Nephron progenitor cell (in vitro differentiated cells): ENCODE data around the gene WASF3.

Experiments used
- DNase-seq: peaks from one replicate; pipeline ENCODE4 v3.0.0; 2021
- H3K27ac Mint-ChIP-seq: 2 replicates; pipeline ENCODE4 v1.8.0; 2021; ENCODE audit warnings: mild to moderate bottlenecking, moderate library complexity, mixed read lengths
- H3K27me3 Mint-ChIP-seq: 2 replicates; pipeline ENCODE4 v1.8.0; 2021; ENCODE audit warnings: mild to moderate bottlenecking, low read depth, mixed read lengths; ENCODE audit not compliant: poor library complexity
- H3K36me3 Mint-ChIP-seq: 2 replicates; pipeline ENCODE4 v1.8.0; 2021; ENCODE audit warnings: low read depth, mixed read lengths
- H3K4me1 Mint-ChIP-seq: 2 replicates; pipeline ENCODE4 v1.8.0; 2021; ENCODE audit warnings: mixed read lengths
- H3K4me3 Mint-ChIP-seq: 2 replicates; pipeline ENCODE4 v1.8.0; 2021; ENCODE audit warnings: mild to moderate bottlenecking, moderate library complexity, mixed read lengths
- H3K9me3 Mint-ChIP-seq: 2 replicates; pipeline ENCODE4 v1.8.0; 2021; ENCODE audit warnings: mild to moderate bottlenecking, moderate library complexity, mixed read lengths
- CTCF ChIP-seq: fragments of 200-600 bp; sonication (generic); IDR thresholded peaks from 2 replicates; pipeline ENCODE4 v1.5.0; 2021; ENCODE audit warnings: antibody characterized with exemption

The WASF3 gene

GRCh38 chr13:26660185-26660584 is 102.7 kb downstream of the WASF3 start:
- H3K27me3 Mint-ChIP-seq: no peaks in the 10 kb centered on the region
- no peak for TF ChIP-seq CTCF
- H3K9me3 Mint-ChIP-seq: no peaks in the 10 kb centered on the region

GRCh38 chr13:26660766-26661165 is 103.3 kb downstream of the WASF3 start:
- no peak overlapping the region for H3K4me3 Mint-ChIP-seq
- peaks cover 24% of the 10 kb centered on the region for H3K36me3 Mint-ChIP-seq
- H3K27me3 Mint-ChIP-seq: no peaks in the 10 kb centered on the region
- TF ChIP-seq CTCF: no peak
- no peaks in the 10 kb centered on the region for H3K9me3 Mint-ChIP-seq
- no peak overlapping the region for H3K27ac Mint-ChIP-seq
- H3K4me1 Mint-ChIP-seq: peaks cover 8% of the 10 kb centered on the region
- DNase-seq: no peak

More at GRCh38 chr13:26660185-26660584, 102.7 kb downstream of the WASF3 start:
- H3K36me3 Mint-ChIP-seq: peaks cover 23% of the 10 kb centered on the region
- H3K4me1 Mint-ChIP-seq: peaks cover 14% of the 10 kb centered on the region
- H3K4me3 Mint-ChIP-seq: no peak overlapping the region
- H3K27ac Mint-ChIP-seq: no peak overlapping the region
- DNase-seq: no peak

- Mint-ChIP-seq H3K9me3 (no peaks in the 10 kb centered on the region), H3K36me3 (peaks cover 42% of the 10 kb centered on the region), H3K27me3 (no peaks in the 10 kb centered on the region), H3K27ac (no peak overlapping the region), H3K4me1 (no peaks in the 10 kb centered on the region), H3K4me3 (no peak overlapping the region)
- no peak for DNase-seq
- TF ChIP-seq CTCF: no peak
These were observed 106.3 kb downstream of the WASF3 start for GRCh38 chr13:26663791-26664190.

GRCh38 chr13:26664286-26664685 is 106.8 kb downstream of the WASF3 start:
- no peak for TF ChIP-seq CTCF
- Mint-ChIP-seq H3K27me3 (no peaks in the 10 kb centered on the region), H3K36me3 (peaks cover 42% of the 10 kb centered on the region), H3K9me3 (no peaks in the 10 kb centered on the region), H3K27ac (no peak overlapping the region), H3K4me3 (no peak overlapping the region), H3K4me1 (no peaks in the 10 kb centered on the region)
- DNase-seq: no peak

- peak overlapping the region; percentile 55 for H3K27ac Mint-ChIP-seq
- H3K4me3 Mint-ChIP-seq: no peak overlapping the region
- no peak for DNase-seq
- H3K27me3 Mint-ChIP-seq: no peaks in the 10 kb centered on the region
- no peaks in the 10 kb centered on the region for H3K9me3 Mint-ChIP-seq
- H3K4me1 Mint-ChIP-seq: no peaks in the 10 kb centered on the region
- no peak for TF ChIP-seq CTCF
- H3K36me3 Mint-ChIP-seq: peaks cover 47% of the 10 kb centered on the region
These were observed 107.4 kb downstream of the WASF3 start for GRCh38 chr13:26664876-26665275.

GRCh38 chr13:26668357-26669146 is 111.1 kb downstream of the WASF3 start:
- no peak for TF ChIP-seq CTCF
- peaks cover 55% of the 10 kb centered on the region for H3K36me3 Mint-ChIP-seq

More at GRCh38 chr13:26668357-26669146, 111.1 kb downstream of the WASF3 start:
- no peaks in the 10 kb centered on the region for H3K4me1 Mint-ChIP-seq
- DNase-seq: no peak
- no peaks in the 10 kb centered on the region for H3K9me3 Mint-ChIP-seq
- H3K27me3 Mint-ChIP-seq: no peaks in the 10 kb centered on the region
- no peak overlapping the region for H3K4me3 Mint-ChIP-seq
- peak overlapping the region; percentile 88 for H3K27ac Mint-ChIP-seq
